ENCODE measurements around the gene PODN. TPM values are rescaled to one million over a fixed set of nuclear protein-coding genes. Genes with fewer than 3 reads are reported as not detected.
A peak's percentile ranks its signal among the peaks of the same experiment; 100 is the strongest.

Gene PODN
- total RNA-seq, 1 experiment from 2014 or later, result 0.42 TPM

GRCh38 chr1:53065391-53065790, 3.4 kb downstream of the PODN start:
- Histone ChIP-seq H3K9me3 (replicated peaks) (no peaks in the 10 kb centered on the region), H3K27me3 (no peaks in the 10 kb centered on the region), H3K36me3 (no peaks in the 10 kb centered on the region), H3K4me3 (no peak overlapping the region), H3K4me1 (peaks cover 4% of the 10 kb centered on the region), H3K27ac (no peak overlapping the region)
- DNase-seq, result no peak

DNA sequence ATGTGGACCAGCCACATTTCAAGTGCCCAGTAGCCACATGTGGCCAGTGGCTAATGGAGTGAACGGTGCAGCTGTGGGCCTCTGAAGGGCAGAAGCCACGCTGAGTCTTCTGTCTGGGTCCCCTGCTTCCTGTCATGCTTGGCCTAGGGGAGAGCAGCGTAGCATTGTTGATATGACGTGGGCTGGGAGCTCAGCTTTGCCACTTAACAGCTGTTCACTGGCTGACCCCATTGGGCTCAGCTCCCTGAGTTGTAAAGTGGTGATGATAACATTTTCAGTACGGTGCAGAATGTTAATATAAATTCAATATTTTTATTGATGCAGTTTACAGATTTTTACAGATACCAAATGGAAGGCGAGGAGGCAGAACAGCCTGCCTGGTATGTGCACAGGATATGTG, 4.5 kb downstream of the PODN start:
- Histone ChIP-seq H3K4me3 (no peak overlapping the region), H3K27me3 (no peaks in the 10 kb centered on the region), H3K36me3 (no peaks in the 10 kb centered on the region), H3K27ac (no peak overlapping the region; the same call in 1 of the 2 replicates), H3K9me3 (replicated peaks) (no peaks in the 10 kb centered on the region), H3K4me1 (peaks cover 4% of the 10 kb centered on the region)
- DNase-seq, result peak; percentile 73 to 86

- H3K4me3 ChIP-seq, result no peak overlapping the region
- H3K9me3 ChIP-seq (replicated peaks), result no peaks in the 10 kb centered on the region
- no peaks in the 10 kb centered on the region for H3K36me3 ChIP-seq
- peaks cover 4% of the 10 kb centered on the region for H3K4me1 ChIP-seq
- no peaks in the 10 kb centered on the region for H3K27me3 ChIP-seq
- no peak for DNase-seq
- H3K27ac ChIP-seq, result no peak overlapping the region; the same call in 1 of the 2 replicates
Measured at GRCh38 chr1:53066891-53067738, 5.1 kb downstream of the PODN start.

DNA sequence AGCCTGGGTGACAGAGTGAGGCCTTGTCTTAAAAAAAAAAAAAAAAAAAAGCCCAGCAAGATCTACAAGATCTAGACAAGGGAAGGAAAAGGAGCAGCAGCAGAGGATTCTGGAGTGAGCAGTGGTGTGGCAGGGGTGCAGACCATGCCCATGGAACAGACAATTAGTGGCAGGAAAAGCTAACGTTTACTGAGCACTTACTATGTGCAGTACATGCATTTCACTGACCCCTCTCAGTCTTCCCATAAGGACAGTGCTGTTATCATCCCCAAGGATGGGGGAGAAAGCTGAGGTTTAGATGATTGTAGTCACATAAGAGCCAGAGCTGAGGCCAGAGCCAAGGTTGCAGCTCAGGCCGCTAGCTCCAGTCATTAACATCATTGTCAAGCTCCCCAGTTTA, 5.9 kb downstream of the PODN start:
- Histone ChIP-seq H3K9me3 (replicated peaks) (no peaks in the 10 kb centered on the region), H3K27me3 (no peaks in the 10 kb centered on the region), H3K4me3 (no peak overlapping the region), H3K36me3 (no peaks in the 10 kb centered on the region), H3K4me1 (peaks cover 4% of the 10 kb centered on the region), H3K27ac (no peak overlapping the region)
- no peak for DNase-seq

DNA sequence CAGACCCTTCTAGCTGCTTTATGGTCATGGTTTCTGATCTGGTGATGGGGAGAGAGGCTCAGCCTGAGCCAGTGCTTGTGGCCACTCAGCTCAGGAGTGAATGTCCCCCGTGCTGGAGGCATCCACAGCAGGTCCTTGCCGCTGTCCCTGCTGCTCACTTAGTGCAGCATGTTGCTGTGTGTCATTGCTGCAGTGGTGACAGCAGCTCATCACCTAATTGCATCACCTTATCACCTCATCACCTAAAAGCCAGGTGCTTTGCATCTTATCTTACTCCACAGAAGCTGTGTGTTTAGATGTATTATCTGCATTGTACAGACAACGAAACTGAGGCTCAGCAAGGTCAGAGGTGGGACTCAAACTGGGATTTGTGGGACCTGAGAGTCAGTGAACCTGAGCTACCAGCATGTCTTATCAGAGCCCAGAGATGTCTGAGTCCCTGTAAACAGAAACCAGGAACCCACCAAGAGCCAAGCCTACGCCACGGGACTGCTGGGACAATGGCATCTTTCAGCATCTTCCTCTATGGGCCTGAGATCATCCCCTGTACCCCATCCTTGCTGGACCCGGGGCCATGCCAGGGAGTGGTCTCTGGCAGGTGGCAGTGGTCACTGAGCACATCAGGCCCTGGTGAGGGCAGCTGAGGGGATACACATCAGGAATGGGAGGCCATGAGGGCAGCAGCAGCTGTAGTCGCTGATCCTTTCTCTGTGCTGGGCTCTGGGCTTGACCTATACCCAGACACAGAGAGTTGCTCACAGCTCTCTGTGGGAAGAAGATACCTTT, 6.5 kb downstream of the PODN start:
- no peaks in the 10 kb centered on the region for H3K9me3 ChIP-seq (replicated peaks)
- H3K36me3 ChIP-seq, result no peaks in the 10 kb centered on the region
- no peaks in the 10 kb centered on the region for H3K27me3 ChIP-seq
- no peak overlapping the region for H3K27ac ChIP-seq
- peaks cover 4% of the 10 kb centered on the region for H3K4me1 ChIP-seq
- DNase-seq, result no peak
- no peak overlapping the region for H3K4me3 ChIP-seq

DNA sequence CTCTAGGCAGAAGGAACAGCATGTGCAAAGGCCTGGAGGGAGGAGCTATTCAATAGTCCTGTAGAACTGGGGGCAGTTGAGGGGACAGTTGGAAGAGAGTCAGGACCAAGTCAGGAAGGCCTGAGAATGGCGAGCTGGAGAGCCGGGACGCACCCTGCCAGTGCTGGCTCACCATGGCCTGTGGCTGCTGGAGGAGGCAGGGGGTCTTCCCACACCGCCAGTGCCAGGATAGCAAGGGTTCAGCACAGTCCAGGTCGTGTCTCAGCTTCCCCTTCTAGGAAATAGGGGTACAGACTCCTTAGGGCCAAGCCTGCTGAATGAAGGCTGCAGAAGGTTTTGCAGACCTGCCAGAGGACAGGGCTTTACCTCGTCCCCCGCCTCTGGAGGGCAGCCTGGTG, 7.3 kb downstream of the PODN start:
- H3K9me3 ChIP-seq (replicated peaks), result no peaks in the 10 kb centered on the region
- H3K4me3 ChIP-seq, result no peak overlapping the region
- H3K4me1 ChIP-seq, result peaks cover 4% of the 10 kb centered on the region
- no peak for DNase-seq
- H3K27ac ChIP-seq, result no peak overlapping the region
- no peaks in the 10 kb centered on the region for H3K36me3 ChIP-seq
- H3K27me3 ChIP-seq, result no peaks in the 10 kb centered on the region

DNA sequence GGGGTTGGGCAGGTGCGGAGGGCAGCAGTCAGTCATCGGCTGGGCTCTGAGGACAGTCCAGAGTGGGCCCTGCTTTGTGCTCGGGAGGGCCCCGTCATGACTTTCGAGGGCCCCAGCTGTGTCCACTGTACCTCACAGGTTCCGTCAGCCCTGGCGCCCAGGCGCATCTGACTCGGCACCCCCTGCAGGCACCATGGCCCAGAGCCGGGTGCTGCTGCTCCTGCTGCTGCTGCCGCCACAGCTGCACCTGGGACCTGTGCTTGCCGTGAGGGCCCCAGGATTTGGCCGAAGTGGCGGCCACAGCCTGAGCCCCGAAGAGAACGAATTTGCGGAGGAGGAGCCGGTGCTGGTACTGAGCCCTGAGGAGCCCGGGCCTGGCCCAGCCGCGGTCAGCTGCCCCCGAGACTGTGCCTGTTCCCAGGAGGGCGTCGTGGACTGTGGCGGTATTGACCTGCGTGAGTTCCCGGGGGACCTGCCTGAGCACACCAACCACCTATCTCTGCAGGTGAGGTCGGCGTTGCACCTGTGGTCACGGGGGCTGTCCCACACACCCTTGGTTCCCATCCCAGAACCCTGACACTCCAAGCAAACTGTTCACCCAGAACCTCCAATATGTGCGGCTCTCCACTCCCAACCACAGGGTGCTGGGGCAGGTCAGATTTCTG, 7.8 kb downstream of the PODN start:
- no peak for DNase-seq
- Histone ChIP-seq H3K4me1 (peaks cover 4% of the 10 kb centered on the region), H3K27ac (no peak overlapping the region), H3K4me3 (no peak overlapping the region), H3K27me3 (no peaks in the 10 kb centered on the region), H3K36me3 (no peaks in the 10 kb centered on the region), H3K9me3 (replicated peaks) (no peaks in the 10 kb centered on the region)

DNA sequence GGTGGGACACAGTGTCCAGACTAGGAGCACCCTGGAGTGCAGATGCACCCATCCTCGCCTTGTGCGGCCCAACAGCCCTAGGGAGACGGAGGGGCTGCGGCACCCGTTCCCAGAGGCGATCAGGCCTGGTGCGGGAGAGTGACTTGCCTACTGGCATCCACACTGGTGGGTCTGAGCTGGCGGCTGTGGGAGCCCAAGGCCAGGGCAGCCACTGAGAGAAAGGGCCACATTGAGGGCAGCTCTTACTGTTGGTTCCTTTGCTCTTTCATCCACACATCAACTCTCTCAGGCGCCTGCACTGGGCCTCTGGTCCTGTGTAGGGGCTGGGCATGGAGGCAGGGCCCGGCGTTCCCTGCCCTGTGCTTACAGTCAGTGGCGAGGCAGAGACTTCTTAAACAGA, 8.6 kb downstream of the PODN start:
- peaks cover 4% of the 10 kb centered on the region for H3K4me1 ChIP-seq
- no peaks in the 10 kb centered on the region for H3K36me3 ChIP-seq
- H3K4me3 ChIP-seq, result no peak overlapping the region
- no peaks in the 10 kb centered on the region for H3K27me3 ChIP-seq
- no peaks in the 10 kb centered on the region for H3K9me3 ChIP-seq (replicated peaks)
- H3K27ac ChIP-seq, result no peak overlapping the region
- no peak for DNase-seq

DNA sequence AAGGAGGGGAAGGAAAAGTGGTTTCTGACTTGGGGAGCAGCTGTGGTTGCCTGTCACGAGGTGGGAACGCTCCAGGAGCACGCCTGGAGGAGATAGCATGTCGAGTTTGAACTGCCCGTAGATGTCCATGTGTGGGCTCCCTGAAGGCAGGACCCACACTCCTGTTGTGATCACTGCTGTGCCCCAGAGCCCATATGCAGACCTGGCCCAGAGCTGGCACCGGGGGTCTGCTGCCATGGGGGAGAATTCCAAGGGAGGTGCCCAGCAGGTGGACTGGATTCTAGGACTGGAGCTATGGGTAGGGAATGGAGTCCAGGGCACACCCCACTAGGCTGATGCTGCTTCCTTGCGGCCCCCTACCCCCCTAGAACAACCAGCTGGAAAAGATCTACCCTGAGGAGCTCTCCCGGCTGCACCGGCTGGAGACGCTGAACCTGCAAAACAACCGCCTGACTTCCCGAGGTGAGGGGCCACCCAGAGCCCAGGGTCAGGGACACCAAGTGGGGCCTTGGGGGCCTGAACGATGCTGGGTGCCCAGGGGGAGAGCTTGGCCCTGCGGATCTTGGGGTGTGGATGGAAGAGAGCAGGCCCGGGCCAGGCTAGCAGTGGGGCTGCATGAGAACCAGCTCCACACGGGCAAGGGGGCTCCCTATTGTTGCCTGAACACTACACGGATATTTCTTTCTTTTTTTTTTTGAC, 9.3 kb downstream of the PODN start:
- no peaks in the 10 kb centered on the region for H3K36me3 ChIP-seq
- H3K4me3 ChIP-seq, result no peak overlapping the region
- H3K27ac ChIP-seq, result no peak overlapping the region
- no peaks in the 10 kb centered on the region for H3K27me3 ChIP-seq
- no peaks in the 10 kb centered on the region for H3K9me3 ChIP-seq (replicated peaks)
- peaks cover 4% of the 10 kb centered on the region for H3K4me1 ChIP-seq
- peak in 1 of 2 experiments; percentile 54 for DNase-seq

GRCh38 chr1:53071915-53072314, 9.9 kb downstream of the PODN start:
- no peak overlapping the region for H3K27ac ChIP-seq
- H3K27me3 ChIP-seq, result no peaks in the 10 kb centered on the region
- H3K4me1 ChIP-seq, result peaks cover 1% of the 10 kb centered on the region
- no peak for DNase-seq
- H3K4me3 ChIP-seq, result no peak overlapping the region
- H3K36me3 ChIP-seq, result no peaks in the 10 kb centered on the region
- no peaks in the 10 kb centered on the region for H3K9me3 ChIP-seq (replicated peaks)

- H3K9me3 ChIP-seq (replicated peaks), result no peaks in the 10 kb centered on the region
- H3K27me3 ChIP-seq, result no peaks in the 10 kb centered on the region
- no peak overlapping the region for H3K4me3 ChIP-seq
- DNase-seq, result no peak
- H3K4me1 ChIP-seq, result no peaks in the 10 kb centered on the region
- H3K36me3 ChIP-seq, result no peaks in the 10 kb centered on the region
- no peak overlapping the region for H3K27ac ChIP-seq
Measured at GRCh38 chr1:53073287-53073686, 11.3 kb downstream of the PODN start.

- H3K9me3 ChIP-seq (replicated peaks), result no peaks in the 10 kb centered on the region
- H3K27ac ChIP-seq, result no peak overlapping the region
- no peaks in the 10 kb centered on the region for H3K4me1 ChIP-seq
- H3K27me3 ChIP-seq, result no peaks in the 10 kb centered on the region
- DNase-seq, result peak in 1 of 2 experiments; percentile 34
- H3K4me3 ChIP-seq, result no peak overlapping the region; the same call in 1 of the 2 replicates
- no peaks in the 10 kb centered on the region for H3K36me3 ChIP-seq
Measured at GRCh38 chr1:53073868-53074311, 11.9 kb downstream of the PODN start.

DNA sequence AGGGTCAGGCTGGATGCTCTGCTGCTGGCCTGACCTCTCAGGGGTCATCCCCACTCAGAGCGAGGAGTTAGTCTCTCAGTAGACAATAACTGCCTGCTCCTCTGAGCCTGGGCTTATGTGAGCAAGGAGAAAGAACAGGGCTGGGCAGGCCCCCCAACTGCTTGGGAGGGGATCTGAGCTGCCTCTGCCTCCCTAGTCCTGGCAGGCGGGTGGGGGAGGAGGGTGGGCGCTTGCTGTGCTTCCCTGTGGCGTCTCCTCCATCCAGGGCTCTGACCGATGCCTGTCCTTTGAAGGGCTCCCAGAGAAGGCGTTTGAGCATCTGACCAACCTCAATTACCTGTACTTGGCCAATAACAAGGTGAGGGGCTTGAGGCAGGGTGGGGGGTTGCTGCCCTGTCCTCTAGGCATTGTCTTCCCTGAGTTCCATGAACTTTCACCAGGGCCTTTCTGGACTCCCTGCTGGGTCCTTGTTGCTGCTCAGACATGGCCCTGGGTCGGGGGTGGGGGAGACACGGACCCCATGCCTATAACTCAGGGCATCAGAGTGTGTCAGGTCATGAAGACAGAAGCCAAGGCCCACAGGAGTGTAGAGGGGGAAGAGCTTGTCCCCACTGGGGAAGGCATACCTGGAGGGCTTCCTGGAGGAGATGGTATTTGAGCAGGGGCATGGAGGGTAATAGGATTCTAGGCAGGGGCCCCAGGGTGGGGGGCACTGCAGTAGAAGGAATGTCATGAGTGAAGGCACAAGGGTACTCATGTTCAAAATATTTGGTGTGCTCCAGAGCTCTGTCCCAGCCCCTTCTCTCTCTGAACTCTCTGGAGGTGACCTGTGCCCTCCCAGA, 12.5 kb downstream of the PODN start:
- DNase-seq, result no peak
- Histone ChIP-seq H3K36me3 (no peaks in the 10 kb centered on the region), H3K27me3 (no peaks in the 10 kb centered on the region), H3K4me3 (no peak overlapping the region), H3K9me3 (replicated peaks) (no peaks in the 10 kb centered on the region), H3K4me1 (no peaks in the 10 kb centered on the region), H3K27ac (no peak overlapping the region)

- H3K27me3 ChIP-seq, result no peaks in the 10 kb centered on the region
- no peak for DNase-seq
- no peaks in the 10 kb centered on the region for H3K4me1 ChIP-seq
- no peak overlapping the region for H3K27ac ChIP-seq
- no peak overlapping the region for H3K4me3 ChIP-seq
- no peaks in the 10 kb centered on the region for H3K36me3 ChIP-seq
- no peaks in the 10 kb centered on the region for H3K9me3 ChIP-seq (replicated peaks)
Measured at GRCh38 chr1:53075206-53075605, 13.2 kb downstream of the PODN start.

Data from SJCRH30 (cell line).